NCI-H345 (cell line): ENCODE results near the gene FARP1.

Source experiments
- DNase-seq: peaks from one replicate; lab custom pipeline; 2025; lab: John Stamatoyannopoulos, UW

FARP1 gene

GRCh38 chr13:98286799-98287198 lies 143.9 kb downstream of the FARP1 start:
- DNase-seq: no peak

GRCh38 chr13:98288211-98288610 lies 145.3 kb downstream of the FARP1 start:
- no peak for DNase-seq

GRCh38 chr13:98289339-98289945 lies 146.5 kb downstream of the FARP1 start:
- no peak for DNase-seq

- DNase-seq: no peak
Measured at GRCh38 chr13:98290261-98290660, 147.4 kb downstream of the FARP1 start.

GRCh38 chr13:98291658-98292057 lies 148.8 kb downstream of the FARP1 start:
- no peak for DNase-seq

GRCh38 chr13:98293103-98293502 lies 150.2 kb downstream of the FARP1 start:
- DNase-seq: peak; percentile 20

- DNase-seq: no peak
Measured at GRCh38 chr13:98293570-98294142, 150.8 kb downstream of the FARP1 start.

GRCh38 chr13:98295371-98295770 lies 152.5 kb downstream of the FARP1 start:
- no peak for DNase-seq

- DNase-seq: no peak
Measured at GRCh38 chr13:98297051-98297450, 154.2 kb downstream of the FARP1 start.

- DNase-seq: no peak
Measured at GRCh38 chr13:98297745-98298144, 154.9 kb downstream of the FARP1 start.

- DNase-seq: no peak
Measured at GRCh38 chr13:98298599-98298998, 155.7 kb downstream of the FARP1 start.

GRCh38 chr13:98299235-98299965 lies 156.5 kb downstream of the FARP1 start:
- no peak for DNase-seq

GRCh38 chr13:98299966-98300350 lies 157.1 kb downstream of the FARP1 start:
- no peak for DNase-seq

- no peak for DNase-seq
Measured at GRCh38 chr13:98300956-98301641, 158.2 kb downstream of the FARP1 start.

GRCh38 chr13:98301721-98302120 lies 158.8 kb downstream of the FARP1 start:
- DNase-seq: no peak

GRCh38 chr13:98303858-98304257 lies 161.0 kb downstream of the FARP1 start:
- no peak for DNase-seq

GRCh38 chr13:98305670-98306069 lies 162.8 kb downstream of the FARP1 start:
- DNase-seq: no peak

- DNase-seq: no peak
Measured at GRCh38 chr13:98307463-98308085, 164.7 kb downstream of the FARP1 start.

GRCh38 chr13:98308086-98308911 lies 165.4 kb downstream of the FARP1 start:
- no peak for DNase-seq

- DNase-seq: no peak
Measured at GRCh38 chr13:98309569-98310335, 166.9 kb downstream of the FARP1 start.
